HG02623 (cell line): Measurements from ENCODE around the gene DCAF8L1.
"Not testable (repeated sequence)": the region's sequence is repeated elsewhere in the genome, so short reads cannot be mapped to it uniquely, and the experiment has no call there.

Experiments
- ATAC-seq: cut with Tn5 transposase; IDR thresholded peaks from one replicate; pipeline ENCODE4 v1.9.1; 2021; ENCODE audit warnings: moderate library complexity; ENCODE audit not compliant: unreplicated experiment

DCAF8L1 gene

GRCh38 chrX:27981349-27981748 lies at the start of gene DCAF8L1:
TSS of gene DCAF8L1 (minus strand) at chrX:27981449. CDS start at chrX:27981334, 115 bp downstream.
- ATAC-seq, result no peak

GRCh38 chrX:28022371-28022770 lies 41.1 kb upstream of the DCAF8L1 start:
- ATAC-seq, result no peak

GRCh38 chrX:28016823-28017222 lies 35.6 kb upstream of the DCAF8L1 start:
- ATAC-seq, result no peak

GRCh38 chrX:28015993-28016392 lies 34.7 kb upstream of the DCAF8L1 start:
- no peak for ATAC-seq

- ATAC-seq, result no peak
Measured at GRCh38 chrX:28010875-28011274, 29.6 kb upstream of the DCAF8L1 start.

- no peak for ATAC-seq
Measured at GRCh38 chrX:27998666-27999065, 17.4 kb upstream of the DCAF8L1 start.

GRCh38 chrX:27997622-27998021 lies 16.4 kb upstream of the DCAF8L1 start:
- no peak for ATAC-seq

- ATAC-seq, result no peak
Measured at GRCh38 chrX:27996132-27996531, 14.9 kb upstream of the DCAF8L1 start.

GRCh38 chrX:27995611-27996010 lies 14.4 kb upstream of the DCAF8L1 start:
- no peak for ATAC-seq

GRCh38 chrX:27987862-27988646 lies 6.8 kb upstream of the DCAF8L1 start:
- ATAC-seq, result no peak

GRCh38 chrX:27976934-27977333 lies 4.3 kb downstream of the DCAF8L1 start:
- not testable (repeated sequence) for ATAC-seq

- no peak for ATAC-seq
Measured at GRCh38 chrX:27976284-27976683, 5.0 kb downstream of the DCAF8L1 start.

GRCh38 chrX:27968878-27969277 lies 12.4 kb downstream of the DCAF8L1 start:
- ATAC-seq, result no peak

GRCh38 chrX:27968352-27968751 lies 12.9 kb downstream of the DCAF8L1 start:
- no peak for ATAC-seq

GRCh38 chrX:27966955-27967354 lies 14.3 kb downstream of the DCAF8L1 start:
- ATAC-seq, result no peak

- ATAC-seq, result no peak
Measured at GRCh38 chrX:27966492-27966891, 14.8 kb downstream of the DCAF8L1 start.

- not testable (repeated sequence) for ATAC-seq
Measured at GRCh38 chrX:27965348-27965747, 15.9 kb downstream of the DCAF8L1 start.

- ATAC-seq, result no peak
Measured at GRCh38 chrX:27964432-27964831, 16.8 kb downstream of the DCAF8L1 start.

GRCh38 chrX:27960410-27960809 lies 20.8 kb downstream of the DCAF8L1 start:
- ATAC-seq, result not testable (repeated sequence)

- ATAC-seq, result no peak
Measured at GRCh38 chrX:27953171-27953570, 28.1 kb downstream of the DCAF8L1 start.

- no peak for ATAC-seq
Measured at GRCh38 chrX:27933361-27933760, 47.9 kb downstream of the DCAF8L1 start.
